Astrocyte (in vitro differentiated cells and primary cell): Measurements from ENCODE around the gene EML5. TPM values are rescaled to one million over a fixed set of nuclear protein-coding genes. Genes with fewer than 3 reads are reported as not detected.

Experiments
- DNase-seq: peaks from one replicate; pipeline ENCODE4 v3.0.0-alpha.2; 2010; ENCODE audit warnings: low read depth
- FAIRE-seq: peaks from 2 replicates; lab custom pipeline; 2011; peaks lifted over from hg19 to GRCh38; lab: Jason Lieb, UNC
- H2AFZ ChIP-seq: 2 replicates; pipeline ENCODE4 v1.6.0; 2012; ENCODE audit warnings: low read depth, low read length, inconsistent platforms
- H3K27ac ChIP-seq: 2 replicates; pipeline ENCODE4 v1.5.1; 2011; ENCODE audit warnings: low read depth, low read length, inconsistent platforms
- H3K27me3 ChIP-seq: 2 replicates; pipeline ENCODE4 v1.6.0; 2011; ENCODE audit warnings: low read length, inconsistent platforms; ENCODE audit not compliant: insufficient read depth
- H3K36me3 ChIP-seq: 2 replicates; pipeline ENCODE4 v1.5.1; 2011; ENCODE audit warnings: low read length, inconsistent platforms; ENCODE audit not compliant: insufficient read depth
- H3K4me1 ChIP-seq: 2 replicates; pipeline ENCODE4 v1.5.1; 2011; ENCODE audit warnings: low read length, inconsistent platforms; ENCODE audit not compliant: insufficient read depth
- H3K4me2 ChIP-seq: 2 replicates; pipeline ENCODE4 v1.6.0; 2012; ENCODE audit warnings: low read length, inconsistent platforms
- H3K4me3 ChIP-seq: 2 replicates; pipeline ENCODE4 v1.5.1; 2011; ENCODE audit warnings: low read depth, mild to moderate bottlenecking, low read length, inconsistent platforms; ENCODE audit not compliant: insufficient read depth
- H3K79me2 ChIP-seq: 2 replicates; pipeline ENCODE4 v1.6.0; 2012; ENCODE audit warnings: mild to moderate bottlenecking, low read length, inconsistent platforms; ENCODE audit not compliant: insufficient read depth
- H3K9ac ChIP-seq: 2 replicates; pipeline ENCODE4 v1.6.0; 2012; ENCODE audit warnings: mild to moderate bottlenecking, low read length, inconsistent platforms
- H3K9me3 ChIP-seq: 2 replicates; pipeline ENCODE4 v1.5.1; 2012; ENCODE audit warnings: low read depth, mild to moderate bottlenecking, low read length, inconsistent platforms; ENCODE audit not compliant: insufficient read depth
- H4K20me1 ChIP-seq: 2 replicates; pipeline ENCODE4 v1.6.0; 2012; ENCODE audit warnings: low read length, inconsistent platforms; ENCODE audit not compliant: insufficient read depth
- H3K27ac Mint-ChIP-seq: one replicate; pipeline ENCODE4 v1.8.0; 2021; ENCODE audit warnings: mild to moderate bottlenecking, mixed read lengths; ENCODE audit not compliant: unreplicated experiment
- H3K27me3 Mint-ChIP-seq: one replicate; pipeline ENCODE4 v1.8.0; 2021; ENCODE audit warnings: low read depth, mixed read lengths; ENCODE audit not compliant: unreplicated experiment
- H3K36me3 Mint-ChIP-seq: one replicate; pipeline ENCODE4 v1.8.0; 2021; ENCODE audit warnings: low read depth, mixed read lengths; ENCODE audit not compliant: unreplicated experiment
- H3K4me1 Mint-ChIP-seq: one replicate; pipeline ENCODE4 v1.8.0; 2021; ENCODE audit warnings: low read depth, mixed read lengths; ENCODE audit not compliant: unreplicated experiment
- H3K4me3 Mint-ChIP-seq: one replicate; pipeline ENCODE4 v1.8.0; 2021; ENCODE audit warnings: mild to moderate bottlenecking, moderate library complexity, mixed read lengths; ENCODE audit not compliant: unreplicated experiment
- H3K9me3 Mint-ChIP-seq: one replicate; pipeline ENCODE4 v1.8.0; 2021; ENCODE audit warnings: mild to moderate bottlenecking, mixed read lengths; ENCODE audit not compliant: unreplicated experiment
- CTCF ChIP-seq: IDR thresholded peaks from 2 replicates; pipeline ENCODE4 v1.5.1; 2011; ENCODE audit warnings: low read depth, mild to moderate bottlenecking, inconsistent platforms, low read length, moderate library complexity; ENCODE audit not compliant: insufficient read depth
- EZH2 ChIP-seq: IDR thresholded peaks from 2 replicates; pipeline ENCODE4 v1.6.1; 2012; ENCODE audit warnings: mild to moderate bottlenecking, low read length, inconsistent platforms; ENCODE audit not compliant: insufficient read depth
- total RNA-seq: library from RNA; stranded (reverse); gene quantifications from 2 replicates; pipeline ENCODE4 v1.2.1, GENCODE V29; 2021

The EML5 gene
- total RNA-seq, 1 donor from 2014 or later, result 0.05 TPM

- no peaks in the 10 kb centered on the region for H3K36me3 Mint-ChIP-seq
- peaks cover 14% of the 10 kb centered on the region for H3K79me2 ChIP-seq
- peak overlapping the region; percentile 15 for H3K27ac Mint-ChIP-seq
- no peak for DNase-seq
- peaks cover 3% of the 10 kb centered on the region for H3K36me3 ChIP-seq
- no peaks in the 10 kb centered on the region for H3K9me3 ChIP-seq
- H3K4me1 Mint-ChIP-seq, result peaks cover 13% of the 10 kb centered on the region
- H3K4me3 ChIP-seq, result no peak overlapping the region
- H3K4me3 Mint-ChIP-seq, result no peak overlapping the region
- no peak overlapping the region for H3K27ac ChIP-seq
- H3K9ac ChIP-seq, result no peak overlapping the region
- FAIRE-seq, result no peak
- no peaks in the 10 kb centered on the region for H3K27me3 Mint-ChIP-seq
- H3K4me2 ChIP-seq, result no peak overlapping the region
- no peaks in the 10 kb centered on the region for H3K9me3 Mint-ChIP-seq
- H4K20me1 ChIP-seq, result no peaks in the 10 kb centered on the region
- no peaks in the 10 kb centered on the region for H3K27me3 ChIP-seq
- peaks cover 17% of the 10 kb centered on the region for H3K4me1 ChIP-seq
- TF ChIP-seq EZH2 (no peak), CTCF (no peak)
- H2AFZ ChIP-seq, result no peak overlapping the region
These were observed 48.2 kb upstream of the EML5 start for GRCh38 chr14:88840926-88841325.

- Histone ChIP-seq H3K4me2 (no peak overlapping the region), H3K4me3 (no peak overlapping the region), H3K36me3 (peaks cover 3% of the 10 kb centered on the region), H3K4me1 (peaks cover 38% of the 10 kb centered on the region), H3K79me2 (peaks cover 24% of the 10 kb centered on the region), H3K9me3 (no peaks in the 10 kb centered on the region), H3K9ac (no peak overlapping the region), H3K27me3 (no peaks in the 10 kb centered on the region), H3K27ac (no peak overlapping the region), H4K20me1 (no peaks in the 10 kb centered on the region), H2AFZ (no peak overlapping the region)
- Mint-ChIP-seq H3K9me3 (no peaks in the 10 kb centered on the region), H3K4me1 (peaks cover 25% of the 10 kb centered on the region), H3K4me3 (no peak overlapping the region), H3K36me3 (no peaks in the 10 kb centered on the region), H3K27me3 (no peaks in the 10 kb centered on the region), H3K27ac (no peak overlapping the region)
- FAIRE-seq, result no peak
- DNase-seq, result peak; percentile 55
- TF ChIP-seq CTCF (no peak), EZH2 (no peak)
These were observed 45.3 kb upstream of the EML5 start for GRCh38 chr14:88838015-88838414.

- Histone ChIP-seq H3K36me3 (peaks cover 3% of the 10 kb centered on the region), H2AFZ (no peak overlapping the region), H3K79me2 (peaks cover 29% of the 10 kb centered on the region), H3K4me3 (no peak overlapping the region), H3K9me3 (no peaks in the 10 kb centered on the region), H4K20me1 (no peaks in the 10 kb centered on the region), H3K27me3 (no peaks in the 10 kb centered on the region), H3K4me2 (no peak overlapping the region), H3K27ac (no peak overlapping the region), H3K4me1 (peaks cover 37% of the 10 kb centered on the region), H3K9ac (no peak overlapping the region)
- Mint-ChIP-seq H3K4me3 (no peak overlapping the region), H3K4me1 (peaks cover 23% of the 10 kb centered on the region), H3K27me3 (no peaks in the 10 kb centered on the region), H3K36me3 (no peaks in the 10 kb centered on the region), H3K27ac (no peak overlapping the region), H3K9me3 (no peaks in the 10 kb centered on the region)
- no peak for FAIRE-seq
- DNase-seq, result no peak
- TF ChIP-seq EZH2, result no peak
- no peak for TF ChIP-seq CTCF
These were observed 44.7 kb upstream of the EML5 start for GRCh38 chr14:88837495-88837894.
